WTC11 (cell line): ENCODE results near the gene COLGALT1. TPM values are rescaled to one million over a fixed set of nuclear protein-coding genes. Genes with fewer than 3 reads are reported as not detected.

ENCODE experiments used
- ATAC-seq: fragments of 200-7000 bp; cut with Tn5 transposase; 2 replicates; pipeline ENCODE4 v1.10.0; 2021; ENCODE audit warnings: mild to moderate bottlenecking, moderate library complexity
- CTCF ChIA-PET: fragments of 300-600 bp; sonication (Branson Sonifier 250); formaldehyde crosslinking; loops from one replicate; lab custom pipeline; 2021; ENCODE audit warnings: antibody characterized with exemption; lab: Charles Lee
- POLR2A ChIA-PET: fragments of 350-600 bp; sonication (Branson Sonifier 250); formaldehyde crosslinking; loops from one replicate; lab custom pipeline; 2021; ENCODE audit warnings: antibody characterized with exemption; lab: Charles Lee
- DNase-seq: peaks from one replicate; pipeline ENCODE4 v3.0.0; 2021; ENCODE audit warnings: low spot score
- H3K27ac Mint-ChIP-seq: 2 replicates; pipeline ENCODE4 v1.8.0; 2021; ENCODE audit warnings: mixed read lengths
- H3K27me3 Mint-ChIP-seq: 2 replicates; pipeline ENCODE4 v1.8.0; 2021; ENCODE audit warnings: low read depth, mild to moderate bottlenecking, moderate library complexity, mixed read lengths
- H3K36me3 Mint-ChIP-seq: 2 replicates; pipeline ENCODE4 v1.8.0; 2021; ENCODE audit warnings: mixed read lengths
- H3K4me1 Mint-ChIP-seq: 2 replicates; pipeline ENCODE4 v1.8.0; 2022; ENCODE audit warnings: mixed read lengths
- H3K4me3 Mint-ChIP-seq: 2 replicates; pipeline ENCODE4 v1.8.0; 2021; ENCODE audit warnings: mild to moderate bottlenecking, moderate library complexity, mixed read lengths
- H3K9me3 Mint-ChIP-seq: 2 replicates; pipeline ENCODE4 v1.8.0; 2021; ENCODE audit warnings: mixed read lengths
- AFF4 ChIP-seq: sonication (generic); formaldehyde crosslinking; IDR thresholded peaks from 2 replicates; pipeline ENCODE4 v1.8.1; 2023; ENCODE audit warnings: mild to moderate bottlenecking, missing genetic modification reagents, borderline replicate concordance
- AR ChIP-seq: fragments of 250-450 bp; sonication (Bioruptor Pico); IDR thresholded peaks from 2 replicates; pipeline ENCODE4 v1.9.0; 2021; ENCODE audit warnings: mild to moderate bottlenecking
- ATF1 ChIP-seq: sonication (generic); formaldehyde crosslinking; IDR thresholded peaks from 2 replicates; pipeline ENCODE4 v1.8.1; 2023; ENCODE audit warnings: mild to moderate bottlenecking, moderate library complexity, missing genetic modification reagents
- ATF6 ChIP-seq: sonication (generic); formaldehyde crosslinking; IDR thresholded peaks from 2 replicates; pipeline ENCODE4 v1.8.1; 2023; ENCODE audit warnings: mild to moderate bottlenecking, missing genetic modification reagents
- E2F1 ChIP-seq: sonication (generic); formaldehyde crosslinking; IDR thresholded peaks from 2 replicates; pipeline ENCODE4 v1.8.0; 2022; ENCODE audit warnings: mild to moderate bottlenecking, missing genetic modification reagents
- E2F5 ChIP-seq: sonication (generic); formaldehyde crosslinking; IDR thresholded peaks from 2 replicates; pipeline ENCODE4 v1.8.1; 2022; ENCODE audit warnings: mild to moderate bottlenecking, moderate library complexity, missing genetic modification reagents
- ETV6 ChIP-seq: sonication (generic); formaldehyde crosslinking; IDR thresholded peaks from 2 replicates; pipeline ENCODE4 v1.8.1; 2022; ENCODE audit warnings: mild to moderate bottlenecking, missing genetic modification reagents
- GRHL2 ChIP-seq: fragments of 250-450 bp; sonication (Bioruptor Pico); IDR thresholded peaks from 2 replicates; pipeline ENCODE4 v1.8.0; 2022; ENCODE audit warnings: mild to moderate bottlenecking, moderate library complexity; ENCODE audit not compliant: insufficient replicate concordance, severe bottlenecking
- GTF2I ChIP-seq: fragments of 250-450 bp; sonication (Bioruptor Pico); conservative IDR thresholded peaks from 2 replicates; pipeline ENCODE4 v1.4.0; 2021; ENCODE audit warnings: mild to moderate bottlenecking
- JAZF1 ChIP-seq: fragments of 250-450 bp; sonication (Bioruptor Pico); IDR thresholded peaks from 2 replicates; pipeline ENCODE4 v1.9.0; 2021; ENCODE audit warnings: moderate library complexity, mild to moderate bottlenecking, inconsistent platforms
- JUN ChIP-seq: sonication (generic); formaldehyde crosslinking; IDR thresholded peaks from 2 replicates; pipeline ENCODE4 v1.8.0; 2023; ENCODE audit warnings: mild to moderate bottlenecking, missing genetic modification reagents
- KAT7 ChIP-seq: sonication (generic); formaldehyde crosslinking; IDR thresholded peaks from 2 replicates; pipeline ENCODE4 v1.8.1; 2023; ENCODE audit warnings: missing genetic modification reagents, mild to moderate bottlenecking, borderline replicate concordance
- NR3C1 ChIP-seq: sonication (generic); formaldehyde crosslinking; conservative IDR thresholded peaks from 2 replicates; pipeline ENCODE4 v1.8.1; 2023; ENCODE audit warnings: low read depth, mild to moderate bottlenecking, missing genetic modification reagents
- OVOL2 ChIP-seq: fragments of 250-450 bp; sonication (Bioruptor Pico); IDR thresholded peaks from 2 replicates; pipeline ENCODE4 v1.9.0; 2021; ENCODE audit warnings: mild to moderate bottlenecking, borderline replicate concordance
- PRRX2 ChIP-seq: fragments of 250-450 bp; sonication (Bioruptor Pico); IDR thresholded peaks from 2 replicates; pipeline ENCODE4 v1.8.0; 2021; ENCODE audit warnings: mild to moderate bottlenecking
- SP1 ChIP-seq: sonication (generic); formaldehyde crosslinking; conservative IDR thresholded peaks from 2 replicates; pipeline ENCODE4 v1.8.1; 2022; ENCODE audit warnings: missing genetic modification reagents
- USF2 ChIP-seq: sonication (generic); formaldehyde crosslinking; IDR thresholded peaks from 2 replicates; pipeline ENCODE4 v1.8.1; 2023; ENCODE audit warnings: mild to moderate bottlenecking, missing genetic modification reagents, moderate library complexity
- ZBTB21 ChIP-seq: sonication (generic); formaldehyde crosslinking; IDR thresholded peaks from 2 replicates; pipeline ENCODE4 v1.8.1; 2023; ENCODE audit warnings: mild to moderate bottlenecking, missing genetic modification reagents, borderline replicate concordance
- ZNF121 ChIP-seq: sonication (generic); formaldehyde crosslinking; IDR thresholded peaks from 2 replicates; pipeline ENCODE4 v1.8.0; 2023; ENCODE audit warnings: missing genetic modification reagents
- total RNA-seq: library from RNA; stranded (reverse); gene quantifications from 3 replicates; pipeline ENCODE4 v1.2.3, GENCODE V29; 2021

The COLGALT1 gene
- total RNA-seq, 1 experiment from 2014 or later, result 54.0 TPM

GRCh38 chr19:17530586-17530985 lies 24.9 kb upstream of the COLGALT1 start:
- Mint-ChIP-seq H3K27ac (no peak overlapping the region), H3K4me3 (no peak overlapping the region), H3K27me3 (no peaks in the 10 kb centered on the region; the same call in 1 of the 2 replicates), H3K36me3 (peaks cover 3% of the 10 kb centered on the region; the same call in 1 of the 2 replicates), H3K9me3 (peaks cover 9% of the 10 kb centered on the region)
- peak; percentile 57 for DNase-seq
- CTCF ChIA-PET, result interaction anchor here (0.6 to 5.2 kb wide), 13 partner anchors 8 to 293 kb away, joined by 3 to 43 read pairs (median 4); no protein-coding TSS in a partner anchor
- POLR2A ChIA-PET, result interaction anchor here (0.6 kb wide), 1 partner anchor 436 kb away, joined by 4 read pairs; no protein-coding TSS in a partner anchor
- TF ChIP-seq SP1 (CRISPR knock-in tag) (0 out of 2 replicates have a peak, but pooled peaks have one; percentile 20), ETV6 (peak; percentile 54; the same call in 1 of the 2 replicates), PRRX2 (CRISPR knock-in tag) (no peak), ZNF121 (CRISPR knock-in tag) (peak; percentile 80), USF2 (peak; percentile 47), KAT7 (CRISPR knock-in tag) (no peak)
- TF ChIP-seq, all 79 proteins: peak for 4
- H3K4me1 Mint-ChIP-seq, result peaks cover 11% of the 10 kb centered on the region
- ATAC-seq, result peak; percentile 80

- Mint-ChIP-seq H3K4me1 (peaks cover 11% of the 10 kb centered on the region), H3K27ac (no peak overlapping the region), H3K4me3 (no peak overlapping the region), H3K27me3 (peaks cover 9% of the 10 kb centered on the region), H3K9me3 (peaks cover 9% of the 10 kb centered on the region), H3K36me3 (peaks cover 3% of the 10 kb centered on the region; the same call in 1 of the 2 replicates)
- CTCF ChIA-PET, result interaction anchor here (5.2 kb wide), 1 partner anchor 35 kb away, joined by 43 read pairs; no protein-coding TSS in a partner anchor
- no peak for ATAC-seq
- DNase-seq, result no peak
- POLR2A ChIA-PET, result no interaction called here
- TF ChIP-seq GRHL2 (CRISPR knock-in tag) (no peak), ZBTB21 (CRISPR knock-in tag) (no peak), AFF4 (CRISPR knock-in tag) (no peak), OVOL2 (CRISPR knock-in tag) (no peak), ATF1 (CRISPR knock-in tag) (no peak), ATF6 (no peak), E2F1 (CRISPR knock-in tag) (no peak), NR3C1 (no peak), GTF2I (CRISPR knock-in tag) (no peak), USF2 (no peak), JAZF1 (no peak), JUN (CRISPR knock-in tag) (no peak), AR (CRISPR knock-in tag) (no peak), E2F5 (CRISPR knock-in tag) (no peak)
Measured at GRCh38 chr19:17532116-17532515, 23.3 kb upstream of the COLGALT1 start.
